CD14-positive monocyte (primary cell): Measurements from ENCODE around the gene HOXA7. TPM values are rescaled to one million over a fixed set of nuclear protein-coding genes. Genes with fewer than 3 reads are reported as not detected.
A peak's percentile ranks its signal among the peaks of the same experiment; 100 is the strongest.

Source experiments
- DNase-seq, 3 donors: peaks; one replicate each; pipeline ENCODE4 v3.0.0-alpha.2; 2011 to 2022
- H2AFZ ChIP-seq: 2 replicates; pipeline ENCODE4 v1.6.0; 2012; ENCODE audit warnings: mild to moderate bottlenecking, low read depth, low read length, inconsistent platforms; ENCODE audit not compliant: insufficient read depth, poor library complexity, severe bottlenecking
- H3K27ac ChIP-seq, 2 donors: 1 replicate in 1 of 2; 2 replicates in 1 of 2; pipeline ENCODE4 v1.5.1; 2012 to 2013; ENCODE audit warnings: low read length in 2 of 2, control low read depth in 1 of 2, inconsistent platforms in 1 of 2, low read depth in 1 of 2, mild to moderate bottlenecking in 1 of 2
- H3K27me3 ChIP-seq, 2 donors: one replicate each; pipeline versions ENCODE4 v1.6.0 to v1.6.1; 2011 to 2013; ENCODE audit warnings: low read length in 2 of 2; ENCODE audit not compliant: control insufficient read depth in 2 of 2, insufficient read depth in 2 of 2
- H3K36me3 ChIP-seq, 2 donors: replicated peaks in 1 of 2; 1 replicate in 1 of 2; 2 replicates in 1 of 2; pipeline versions ENCODE4 v1.5.1 to v1.6.1; 2012 to 2013; ENCODE audit warnings: low read length in 2 of 2, control low read depth in 1 of 2, inconsistent platforms in 1 of 2, mild to moderate bottlenecking in 1 of 2; ENCODE audit not compliant: insufficient read depth in 2 of 2, control insufficient read depth in 1 of 2
- H3K4me1 ChIP-seq, 2 donors: 1 replicate in 1 of 2; 2 replicates in 1 of 2; pipeline versions ENCODE4 v1.5.1 to v1.6.1; 2012 to 2013; ENCODE audit warnings: low read length in 2 of 2, control low read depth in 1 of 2, inconsistent platforms in 1 of 2, mild to moderate bottlenecking in 1 of 2, moderate library complexity in 1 of 2; ENCODE audit not compliant: insufficient read depth in 2 of 2, control insufficient read depth in 1 of 2
- H3K4me2 ChIP-seq: replicated peaks from 2 replicates; pipeline ENCODE3; 2012; ENCODE audit warnings: low read length, moderate library complexity, mild to moderate bottlenecking; ENCODE audit not compliant: poor library complexity, severe bottlenecking; ENCODE audit errors: extremely low read depth
- H3K4me3 ChIP-seq, 3 experiments: fragments of 200-600 bp in 1 of 3; sonication (generic) in 1 of 3; replicated peaks in 1 of 3; 1 replicate in 2 of 3; 2 replicates in 1 of 3; pipeline ENCODE4 v1.5.1; 2011 to 2013; ENCODE audit warnings: low read length in 3 of 3, mild to moderate bottlenecking in 3 of 3, control low read depth in 2 of 3, low read depth in 2 of 3, inconsistent platforms in 1 of 3, moderate library complexity in 1 of 3
- H3K79me2 ChIP-seq: 2 replicates; pipeline ENCODE4 v1.6.0; 2012; ENCODE audit warnings: mild to moderate bottlenecking, control low read depth, inconsistent platforms, low read length, moderate library complexity; ENCODE audit not compliant: insufficient read depth
- H3K9ac ChIP-seq: 2 replicates; pipeline ENCODE4 v1.6.0; 2017; ENCODE audit warnings: low read length, mild to moderate bottlenecking; ENCODE audit not compliant: insufficient read depth, poor library complexity, severe bottlenecking
- H3K9me3 ChIP-seq, 2 donors: replicated peaks in 1 of 2; 1 replicate in 1 of 2; 2 replicates in 1 of 2; pipeline versions ENCODE4 v1.5.1 to v1.6.1; 2012 to 2013; ENCODE audit warnings: low read length in 2 of 2, control low read depth in 1 of 2; ENCODE audit not compliant: control insufficient read depth in 1 of 2, insufficient read depth in 1 of 2
- H4K20me1 ChIP-seq: 2 replicates; pipeline ENCODE4 v1.6.0; 2012; ENCODE audit warnings: mild to moderate bottlenecking, low read length, control low read depth, moderate library complexity; ENCODE audit not compliant: insufficient read depth
- H3K27ac Mint-ChIP-seq, 7 donors: one replicate each; pipeline ENCODE4 v1.8.0; 2020; ENCODE audit warnings: mild to moderate bottlenecking in 7 of 7, mixed read lengths in 7 of 7, moderate library complexity in 6 of 7, inconsistent platforms in 2 of 7
- H3K27me3 Mint-ChIP-seq, 3 donors: one replicate each; pipeline ENCODE4 v1.8.0; 2021 to 2022; ENCODE audit warnings: low read depth in 3 of 3, mild to moderate bottlenecking in 3 of 3, mixed read lengths in 3 of 3, moderate library complexity in 3 of 3, inconsistent platforms in 1 of 3
- H3K36me3 Mint-ChIP-seq, 2 donors: one replicate each; pipeline ENCODE4 v1.8.0; 2020; ENCODE audit warnings: mixed read lengths in 2 of 2, inconsistent platforms in 1 of 2, mild to moderate bottlenecking in 1 of 2
- H3K4me1 Mint-ChIP-seq: one replicate; pipeline ENCODE4 v1.8.0; 2020; ENCODE audit warnings: mild to moderate bottlenecking, mixed read lengths
- H3K4me3 Mint-ChIP-seq, 2 donors: one replicate each; pipeline ENCODE4 v1.8.0; 2020; ENCODE audit warnings: mild to moderate bottlenecking in 2 of 2, mixed read lengths in 2 of 2, moderate library complexity in 1 of 2
- H3K9me3 Mint-ChIP-seq, 7 donors: one replicate each; pipeline ENCODE4 v1.8.0; 2020 to 2022; ENCODE audit warnings: mixed read lengths in 7 of 7, mild to moderate bottlenecking in 6 of 7, moderate library complexity in 6 of 7, inconsistent platforms in 2 of 7
- CTCF ChIP-seq: fragments of 200-600 bp; IDR thresholded peaks from one replicate; pipeline ENCODE4 v1.8.0; 2022; ENCODE audit warnings: antibody characterized with exemption, mild to moderate bottlenecking
- WGBS: methylation state at CpG from one replicate; pipeline ENCODE4 v1.1.5; 2013; ENCODE audit warnings: missing lambda C conversion rate; ENCODE audit not compliant: insufficient coverage; 5-methylcytosine and 5-hydroxymethylcytosine counted together
- intact Hi-C, 2 donors: fragments of 100-400 bp; cut with micrococcal nuclease; formaldehyde crosslinking; loops; one replicate each; pipeline versions ENCODE4 v1.15.0 to v1.15.1; 2023
- polyA plus RNA-seq, 3 donors: library from polyadenylated mRNA; depleted of rRNA in 1 of 3; unstranded in 2 of 3; stranded (reverse) in 1 of 3; fragments of 300-500 nt in 2 of 3; fragments of >200 nt in 1 of 3; fragmentation: Illumina TruSeq in 2 of 3; gene quantifications; 1 replicate in 2 of 3; 2 replicates in 1 of 3; pipeline ENCODE4 v1.2.3, GENCODE V29; 2012 to 2021

Gene HOXA7
- polyA plus RNA-seq, 3 donors, result not detected

GRCh38 chr7:27204851-27205322, 48.4 kb upstream of the HOXA7 start:
- no peak overlapping the region for H3K9ac ChIP-seq
- peaks cover 34 to 37% of the 10 kb centered on the region in 2 donors for H3K4me1 ChIP-seq
- H3K4me2 ChIP-seq, result peak overlapping the region; percentile 35
- no peaks in the 10 kb centered on the region for H3K79me2 ChIP-seq
- H3K4me3 ChIP-seq, result peak overlapping the region in 1 of 3 experiments; percentile 13
- no peaks in the 10 kb centered on the region for H4K20me1 ChIP-seq
- intact Hi-C loops, result loop anchor here (5.0 to 10.0 kb wide), 4 partner anchors 37 to 890 kb away; partner anchors contain the start of genes EVX1 (in 1 of the 2) and HOXA9 (in 1 of the 2)
- H3K36me3 ChIP-seq, result no peaks in the 10 kb centered on the region
- TF ChIP-seq CTCF, result no peak
- WGBS, result 5% methylated on average over 41 of the region's 41 CpGs
- peaks cover 93 to 99% of the 10 kb centered on the region in 2 donors for H3K27me3 ChIP-seq
- no peak overlapping the region for H3K27ac ChIP-seq
- H2AFZ ChIP-seq, result no peak overlapping the region
- peak in 1 of 3 donors; percentile 19 for DNase-seq
- peaks cover 0 to 33% of the 10 kb centered on the region in 2 donors for H3K9me3 ChIP-seq
- peaks cover 0 to 41% (median 23%) of the 10 kb centered on the region in 7 donors for H3K9me3 Mint-ChIP-seq
- peaks cover 97 to 99% (median 98%) of the 10 kb centered on the region in 3 donors for H3K27me3 Mint-ChIP-seq
- peak overlapping the region; percentile 37 to 89 for H3K4me3 Mint-ChIP-seq
- no peak overlapping the region for H3K27ac Mint-ChIP-seq
- peaks cover 7 to 20% of the 10 kb centered on the region in 2 donors for H3K36me3 Mint-ChIP-seq
- H3K4me1 Mint-ChIP-seq, result peaks cover 47% of the 10 kb centered on the region

GRCh38 chr7:27203964-27204594, 47.6 kb upstream of the HOXA7 start:
- Mint-ChIP-seq H3K4me3 (peak overlapping the region in 1 of 2 donors; percentile 89), H3K9me3 (peaks cover 0 to 42% (median 25%) of the 10 kb centered on the region in 7 donors), H3K27me3 (peaks cover 92 to 96% (median 94%) of the 10 kb centered on the region in 3 donors), H3K4me1 (peaks cover 50% of the 10 kb centered on the region), H3K27ac (no peak overlapping the region), H3K36me3 (peaks cover 8 to 20% of the 10 kb centered on the region in 2 donors)
- Histone ChIP-seq H3K4me2 (no peak overlapping the region), H3K4me1 (peaks cover 37 to 43% of the 10 kb centered on the region in 2 donors), H2AFZ (no peak overlapping the region), H3K27ac (no peak overlapping the region), H3K9me3 (peaks cover 0 to 34% of the 10 kb centered on the region in 2 donors), H3K27me3 (peaks cover 88 to 94% of the 10 kb centered on the region in 2 donors), H3K79me2 (no peaks in the 10 kb centered on the region), H3K4me3 (no peak overlapping the region), H3K9ac (no peak overlapping the region), H4K20me1 (no peaks in the 10 kb centered on the region), H3K36me3 (no peaks in the 10 kb centered on the region)
- intact Hi-C loops, result loop anchor here (5.0 to 10.0 kb wide), 3 partner anchors 37 to 891 kb away; partner anchors contain the start of genes EVX1 (in 1 of the 2) and HOXA9 (in 1 of the 2)
- TF ChIP-seq CTCF, result no peak
- DNase-seq, result no peak
- 25% methylated on average over 4 of the region's 4 CpGs for WGBS
